ENCODE results near the gene TRPV4.

Gene TRPV4

DNA sequence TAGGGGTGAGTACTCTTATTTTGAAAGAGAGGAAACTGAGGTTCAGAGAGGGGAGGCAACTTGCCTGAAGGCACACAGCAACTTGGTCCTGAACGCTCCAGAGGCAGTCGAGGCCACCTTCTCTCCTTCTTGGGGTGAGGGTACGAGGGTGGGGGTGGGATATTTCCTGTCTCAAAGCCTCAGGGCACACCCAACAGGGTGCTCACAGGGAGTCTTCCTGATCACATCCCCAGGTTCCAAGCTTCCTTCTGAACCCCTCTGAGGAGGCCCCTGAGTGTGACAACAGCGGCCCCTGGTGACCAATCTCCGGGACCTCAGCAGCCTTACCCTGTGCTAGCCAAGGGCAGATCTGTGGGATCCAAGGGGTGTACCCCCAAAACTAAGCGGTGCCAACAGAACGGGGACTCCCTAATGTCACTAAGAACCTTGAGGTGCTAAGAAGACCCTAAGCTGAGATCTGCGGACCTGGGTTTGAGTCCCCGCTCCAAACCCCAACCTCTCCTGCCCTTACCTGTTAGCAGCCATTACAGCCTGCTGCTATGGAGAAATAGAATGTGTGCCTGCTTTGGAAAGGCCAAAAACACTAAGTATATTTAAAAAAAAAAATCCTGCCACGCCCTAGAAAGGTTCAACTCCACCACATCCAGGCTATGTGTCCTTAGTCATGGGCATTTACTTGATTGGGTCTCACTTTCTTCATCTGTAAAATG is 57.9 kb downstream of the TRPV4 start:
- peak; percentile 87 for DNase-seq

DNA sequence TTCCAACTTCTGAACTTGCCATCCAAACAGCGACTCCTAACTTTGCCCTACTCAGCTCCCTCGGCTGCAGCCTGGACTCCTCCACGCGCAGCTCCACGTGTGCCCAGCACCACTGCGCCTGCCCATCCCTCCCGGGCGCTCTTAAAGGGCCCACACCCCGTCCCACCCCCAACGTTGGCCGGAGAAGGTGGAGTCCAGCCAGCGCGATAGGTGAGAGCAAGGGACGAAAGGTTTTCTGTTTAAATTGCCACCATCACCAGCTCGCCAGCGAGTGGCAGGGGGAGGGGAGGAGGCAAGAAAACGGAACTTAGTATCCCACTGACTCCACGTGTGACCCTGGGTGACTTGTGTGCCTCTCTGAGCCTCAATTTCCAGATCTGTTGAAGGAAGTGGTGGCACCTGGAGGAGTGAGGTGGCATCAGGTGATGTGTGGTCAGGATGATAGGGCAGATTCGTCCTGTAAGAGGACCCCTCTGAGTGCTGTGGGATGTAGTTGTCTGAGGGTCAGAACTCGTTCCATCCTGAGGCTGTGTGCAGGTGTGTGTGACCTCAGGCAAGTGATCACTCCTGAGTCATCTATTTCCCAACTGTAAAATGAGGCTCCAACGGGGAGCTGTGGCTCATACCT is 59.7 kb downstream of the TRPV4 start:
- no peak for DNase-seq

DNA sequence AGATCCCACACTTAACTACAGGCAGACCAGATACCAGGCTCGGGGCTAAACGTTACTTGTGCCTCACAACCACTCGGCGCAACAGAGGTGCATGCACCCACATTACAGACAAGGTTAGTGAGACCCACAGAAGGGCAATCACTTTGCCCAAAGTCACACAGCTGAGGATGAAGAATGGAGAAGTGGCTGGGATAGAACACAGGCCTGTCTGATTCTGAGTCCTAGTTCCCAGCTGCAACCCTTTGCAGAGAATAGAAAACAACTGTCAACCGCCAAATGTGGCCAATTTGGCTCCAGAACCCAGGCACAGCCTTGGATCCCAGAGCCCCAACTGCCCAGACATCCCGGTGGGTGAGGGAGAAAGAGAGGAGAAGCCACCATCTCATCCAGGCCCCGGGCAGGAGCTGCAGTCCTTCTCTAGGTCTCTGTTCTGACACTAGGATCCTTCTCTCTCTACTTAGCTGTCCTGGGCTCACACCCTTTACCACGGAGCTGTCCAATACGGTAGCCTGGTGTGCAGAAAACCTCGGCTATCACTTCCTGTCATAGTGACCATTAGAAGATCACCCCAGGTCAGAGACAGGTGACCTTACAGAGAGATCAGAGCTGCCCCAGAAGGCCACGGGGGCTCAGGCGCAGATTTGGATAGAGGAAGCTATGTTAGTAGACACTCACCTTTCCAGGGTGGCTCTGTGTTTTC is 60.4 kb downstream of the TRPV4 start:
- no peak for DNase-seq

DNA sequence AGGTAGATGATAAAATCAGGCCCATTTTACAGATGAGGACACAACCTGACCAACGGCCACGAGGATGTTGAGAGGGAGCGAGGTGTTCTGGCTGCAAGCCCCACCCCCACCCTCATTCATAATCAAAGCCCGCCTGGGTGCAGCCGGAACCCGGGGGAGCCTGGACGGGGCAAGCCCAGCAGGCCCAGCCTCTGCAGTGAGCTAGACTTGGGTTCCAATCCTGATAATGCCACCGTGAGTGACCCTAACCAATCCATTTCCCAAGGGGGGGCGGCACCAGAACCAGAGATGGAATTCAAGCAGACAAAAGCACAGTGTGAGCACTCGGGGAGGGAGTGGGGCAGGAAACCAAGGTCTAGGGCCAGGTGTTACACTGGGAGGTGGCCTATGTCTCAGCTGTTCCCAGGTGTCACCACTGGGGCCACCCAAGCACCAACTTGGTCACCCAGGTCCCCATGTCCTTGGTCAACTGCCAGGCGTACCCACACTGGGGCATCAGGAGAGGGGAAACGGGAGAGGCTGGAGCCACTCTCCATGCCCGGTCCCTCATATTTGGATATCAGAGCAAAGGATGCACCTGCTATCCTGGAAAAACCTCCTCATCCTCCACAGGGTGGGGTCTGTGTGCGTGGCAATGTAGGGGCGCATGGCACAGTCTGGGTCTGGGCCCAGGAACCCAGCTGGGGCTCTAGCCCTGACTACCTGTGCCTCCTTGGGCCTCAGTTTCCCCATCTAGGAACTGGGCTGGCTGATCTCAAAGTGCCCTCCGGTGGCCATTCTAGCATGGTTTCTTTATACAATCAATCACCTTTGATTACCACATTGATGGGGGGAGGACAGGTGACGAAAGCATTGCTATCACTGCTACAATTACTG is 61.2 kb downstream of the TRPV4 start:
- DNase-seq: no peak

DNA sequence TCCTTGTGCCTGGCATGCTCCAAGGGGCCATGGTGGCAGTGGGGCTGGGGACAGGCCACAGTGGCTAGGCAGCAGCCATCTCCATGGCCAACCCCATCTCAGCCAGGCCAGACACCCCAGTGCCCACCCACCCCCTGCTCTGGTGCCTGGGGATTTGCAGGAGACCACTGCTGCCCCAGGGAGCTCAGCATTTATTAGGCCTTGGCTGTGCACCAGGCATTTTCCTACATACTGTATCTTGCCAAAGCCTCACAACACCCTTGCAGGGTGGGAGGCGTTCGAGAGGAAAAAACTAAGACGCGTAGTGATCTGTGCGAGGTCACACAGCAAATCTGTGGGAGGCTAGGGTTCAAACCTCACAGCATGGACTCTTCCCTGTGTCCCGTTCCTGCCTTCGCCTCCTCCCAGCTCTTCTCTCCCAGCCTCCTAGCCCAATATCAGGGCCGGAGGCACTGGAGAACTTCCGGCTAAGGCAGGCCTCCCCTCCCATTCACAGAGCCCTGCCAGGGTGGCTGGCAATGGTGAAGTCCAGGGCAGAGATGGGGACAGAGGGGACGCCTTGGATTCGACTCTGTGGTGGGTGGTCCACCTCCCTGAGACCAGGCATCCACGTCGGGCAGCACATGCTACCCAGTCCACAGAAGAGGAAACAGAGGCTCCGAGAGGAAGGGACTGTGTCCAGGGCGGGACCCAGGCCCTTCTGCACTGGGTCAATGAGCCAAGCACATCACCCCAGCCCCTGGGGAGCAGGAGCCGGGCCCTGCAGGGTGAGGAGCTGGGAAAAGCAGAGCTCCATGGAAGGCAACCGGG is 62.1 kb downstream of the TRPV4 start:
- DNase-seq: no peak

DNA sequence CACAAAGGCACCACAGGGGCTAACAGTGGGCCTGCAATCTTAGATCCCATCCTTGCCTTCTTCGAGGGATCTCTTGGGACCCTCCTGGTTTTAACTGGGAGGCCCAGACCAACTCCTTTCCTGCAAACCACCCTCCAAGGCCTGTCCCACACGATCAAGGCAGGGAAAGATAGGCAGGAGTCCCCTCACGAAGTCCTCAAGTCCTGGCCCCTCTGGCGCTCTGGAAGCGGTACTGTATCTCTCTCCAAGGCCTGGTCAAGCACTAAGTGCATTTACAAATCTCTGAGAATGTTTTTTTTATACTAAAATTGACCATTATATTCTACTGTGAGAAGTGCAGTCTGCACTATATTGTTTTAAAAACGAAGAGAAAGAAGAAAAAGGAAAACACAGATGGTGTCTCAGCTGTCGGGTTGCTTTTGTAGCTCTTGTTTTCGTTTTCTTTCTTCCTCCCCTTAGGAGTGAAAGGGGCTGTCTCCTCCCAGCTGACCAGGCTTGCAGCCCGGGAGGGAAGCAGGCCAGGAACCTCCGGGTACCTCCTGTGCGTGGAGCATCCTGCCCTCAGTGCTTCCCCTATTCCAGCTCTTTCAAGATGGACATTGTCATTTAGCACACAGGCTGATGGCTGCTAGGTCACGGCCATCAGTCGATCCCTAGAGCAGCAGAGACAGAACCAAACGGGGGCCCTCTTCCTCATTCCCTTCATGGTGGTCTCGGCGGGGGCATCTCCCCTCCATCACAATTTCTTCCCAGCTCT is 62.9 kb downstream of the TRPV4 start:
- DNase-seq: no peak

DNA sequence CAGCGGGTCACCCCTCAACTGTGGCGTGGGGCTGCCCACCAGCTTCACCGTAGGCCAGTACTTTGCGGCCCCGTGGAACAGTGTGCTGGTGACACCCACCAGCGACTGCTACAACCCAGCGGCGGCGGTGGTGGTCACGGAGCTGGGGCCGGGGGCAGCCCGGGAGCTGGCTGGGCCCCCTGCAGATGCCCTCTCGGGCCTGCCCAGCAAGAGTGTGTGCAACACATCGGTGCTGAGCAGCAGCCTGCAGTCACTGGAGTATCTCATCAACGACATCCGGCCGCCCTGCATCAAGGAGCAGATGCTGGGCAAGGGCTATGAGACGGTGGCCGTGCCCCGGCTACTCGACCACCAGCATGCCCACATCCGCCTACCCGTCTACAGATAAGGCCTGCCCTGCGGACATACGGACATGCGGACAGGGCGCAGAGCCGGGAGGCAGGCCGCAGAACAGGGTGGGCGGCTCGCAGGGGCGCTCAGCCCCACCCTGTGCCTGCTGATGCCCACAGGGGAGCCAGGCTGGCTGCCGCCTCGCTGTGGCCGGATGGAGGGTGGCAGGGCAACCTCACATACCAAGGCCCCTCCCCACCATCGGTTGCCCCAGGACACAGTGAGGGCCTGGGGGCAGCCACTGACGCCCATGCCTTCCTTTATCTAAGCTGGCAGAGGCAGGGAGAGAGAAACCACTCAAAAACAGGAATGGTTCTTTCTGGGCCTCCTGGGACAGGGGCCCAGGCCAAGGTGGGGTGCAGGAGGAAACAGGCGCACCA is 64.1 kb downstream of the TRPV4 start:
- no peak for DNase-seq

DNA sequence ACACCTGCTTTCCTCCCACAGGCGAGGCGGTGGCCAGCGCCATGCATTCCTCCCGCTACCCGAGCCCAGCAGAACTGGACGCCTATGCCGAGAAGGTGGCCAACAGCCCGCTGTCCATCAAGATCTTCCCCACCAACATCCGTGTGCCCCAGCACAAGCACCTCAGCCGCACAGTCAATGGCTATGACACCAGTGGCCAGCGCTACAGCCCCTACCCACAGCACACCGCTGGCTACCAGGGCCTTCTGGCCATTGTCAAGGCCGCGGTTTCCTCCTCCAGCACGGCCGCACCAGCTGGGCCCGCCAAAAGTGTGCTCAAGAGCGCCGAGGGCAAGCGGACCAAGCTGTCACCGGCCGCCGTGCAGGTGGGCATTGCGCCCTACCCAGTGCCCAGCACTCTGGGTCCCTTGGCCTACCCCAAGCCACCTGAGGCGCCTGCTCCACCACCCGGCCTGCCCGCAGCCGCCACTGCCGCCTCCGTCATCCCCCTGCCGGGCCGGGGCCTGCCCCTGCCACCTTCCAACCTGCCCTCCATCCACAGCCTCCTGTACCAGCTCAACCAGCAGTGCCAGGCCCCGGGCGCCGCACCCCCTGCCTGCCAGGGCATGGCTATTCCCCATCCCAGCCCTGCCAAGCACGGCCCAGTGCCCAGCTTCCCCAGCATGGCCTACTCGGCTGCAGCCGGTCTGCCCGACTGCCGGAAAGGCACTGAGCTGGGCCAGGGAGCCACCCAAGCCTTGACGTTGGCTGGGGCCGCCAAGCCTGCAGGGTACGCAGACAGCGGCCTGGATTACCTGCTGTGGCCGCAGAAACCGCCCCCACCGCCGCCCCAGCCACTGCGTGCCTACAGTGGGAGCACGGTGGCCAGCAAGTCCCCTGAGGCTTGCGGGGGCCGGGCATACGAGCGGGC is 65.0 kb downstream of the TRPV4 start:
- DNase-seq: no peak

DNA sequence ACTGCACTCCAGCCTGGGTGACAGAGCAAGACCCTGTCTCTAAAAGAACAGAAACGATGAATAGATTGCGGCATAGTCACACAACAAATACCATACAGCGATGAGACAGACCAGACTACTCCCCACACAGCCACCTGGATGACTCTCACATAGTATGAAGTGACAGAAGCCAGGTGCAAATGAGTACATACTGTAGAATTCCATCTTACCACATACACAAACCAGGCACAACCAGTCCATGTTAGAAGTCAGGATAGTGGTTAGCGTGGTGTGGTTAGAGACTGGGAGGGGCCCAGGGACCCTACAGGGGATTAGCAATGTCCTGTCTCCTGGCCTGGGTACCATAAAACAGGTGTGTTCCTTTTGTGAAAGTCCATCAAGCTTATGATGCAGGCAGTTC is 65.7 kb downstream of the TRPV4 start:
- DNase-seq: no peak

DNA sequence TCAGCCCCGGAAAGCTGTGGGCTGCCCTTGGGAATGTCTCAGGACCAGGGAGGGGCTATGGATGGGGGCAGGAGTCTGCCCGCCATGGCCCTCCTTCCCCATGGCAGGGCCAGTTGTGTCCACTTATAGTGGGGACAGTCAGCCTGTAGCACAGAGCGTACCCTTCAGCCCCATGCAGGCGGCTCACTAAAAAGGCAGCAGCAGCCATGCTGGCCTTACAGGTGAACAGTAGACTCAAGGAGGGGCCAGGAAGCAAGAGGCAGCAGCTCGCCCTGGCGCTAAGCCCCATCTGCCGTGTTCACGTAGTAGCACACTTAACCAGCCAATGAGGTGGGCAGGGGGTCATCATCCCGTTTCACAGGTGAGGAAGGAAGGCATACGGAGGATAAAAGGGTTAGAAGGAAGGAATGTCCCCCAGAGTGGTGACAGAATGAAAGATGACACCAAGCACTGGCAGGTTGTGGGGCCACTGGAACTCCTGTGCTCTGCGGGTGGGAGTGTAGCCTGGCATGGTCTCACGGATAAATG is 66.9 kb downstream of the TRPV4 start:
- DNase-seq: no peak

DNA sequence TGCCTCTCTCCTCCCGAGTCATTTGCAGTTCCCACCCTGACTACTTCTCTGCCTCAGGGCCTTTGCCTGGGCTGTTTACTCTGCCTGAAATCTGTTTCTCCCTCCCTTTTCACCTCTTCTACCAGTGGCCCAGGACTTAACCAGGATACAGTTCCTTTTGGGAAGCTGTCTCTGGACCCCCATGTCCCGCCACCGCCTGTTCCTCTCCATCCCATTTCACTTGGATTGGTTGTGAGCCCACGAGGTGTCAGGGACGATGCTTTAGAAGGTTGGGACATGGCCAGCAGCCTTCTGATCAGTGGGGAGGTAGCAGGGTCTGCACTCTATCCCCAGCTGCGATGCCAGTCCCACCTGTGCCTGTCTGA is 67.8 kb downstream of the TRPV4 start:
- no peak for DNase-seq

DNA sequence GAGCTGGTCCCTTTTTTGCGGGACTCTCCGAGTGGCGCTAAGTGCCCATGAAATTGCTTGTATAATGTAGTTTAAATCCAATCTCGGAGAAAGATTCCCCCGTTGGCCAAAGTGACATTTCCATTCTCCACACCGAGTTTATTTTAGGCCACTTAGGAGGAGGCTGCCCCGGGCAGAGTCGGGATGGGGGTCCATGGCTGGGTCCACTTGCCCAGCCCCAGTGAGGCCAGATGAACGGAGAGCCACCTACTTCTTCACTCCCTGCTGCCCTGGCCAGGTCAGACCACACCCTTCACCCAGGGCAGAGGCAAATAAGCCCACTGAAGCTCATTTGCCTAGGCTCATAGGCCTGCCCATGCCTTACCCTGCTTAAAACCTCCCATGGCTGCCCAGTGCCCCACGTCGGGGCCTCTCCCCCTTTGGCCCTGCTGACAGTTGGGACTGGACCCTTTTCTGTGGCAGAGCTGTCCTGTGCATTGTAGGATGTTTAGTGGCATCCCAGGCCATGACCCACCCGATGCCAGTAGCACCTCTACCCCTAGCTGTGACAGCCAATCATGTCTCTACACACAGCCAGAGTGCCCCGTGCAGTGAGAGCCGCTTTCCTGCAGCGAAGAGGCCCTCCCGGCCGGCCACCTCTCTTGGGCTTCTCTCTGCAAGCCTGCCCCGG is 68.3 kb downstream of the TRPV4 start:
- DNase-seq: no peak

DNA sequence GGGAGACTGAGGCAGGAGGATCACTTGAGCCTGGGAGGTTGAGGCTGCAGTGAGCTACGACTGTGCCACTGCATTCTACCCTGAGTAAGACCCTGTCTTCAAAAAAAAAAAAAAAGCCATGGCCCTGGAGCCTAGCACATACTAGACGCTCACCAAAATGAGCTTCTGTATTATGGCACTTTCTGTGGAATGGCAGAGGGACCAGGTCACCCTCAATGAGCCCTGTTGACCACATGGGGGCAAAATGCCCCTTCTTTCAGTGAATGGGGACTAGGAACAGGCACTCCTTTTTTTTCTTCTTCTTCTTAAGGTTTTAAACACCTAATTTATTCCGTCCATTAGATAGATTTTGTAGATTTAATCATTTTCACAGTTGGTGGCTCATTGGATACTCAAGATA is 69.1 kb downstream of the TRPV4 start:
- no peak for DNase-seq

DNA sequence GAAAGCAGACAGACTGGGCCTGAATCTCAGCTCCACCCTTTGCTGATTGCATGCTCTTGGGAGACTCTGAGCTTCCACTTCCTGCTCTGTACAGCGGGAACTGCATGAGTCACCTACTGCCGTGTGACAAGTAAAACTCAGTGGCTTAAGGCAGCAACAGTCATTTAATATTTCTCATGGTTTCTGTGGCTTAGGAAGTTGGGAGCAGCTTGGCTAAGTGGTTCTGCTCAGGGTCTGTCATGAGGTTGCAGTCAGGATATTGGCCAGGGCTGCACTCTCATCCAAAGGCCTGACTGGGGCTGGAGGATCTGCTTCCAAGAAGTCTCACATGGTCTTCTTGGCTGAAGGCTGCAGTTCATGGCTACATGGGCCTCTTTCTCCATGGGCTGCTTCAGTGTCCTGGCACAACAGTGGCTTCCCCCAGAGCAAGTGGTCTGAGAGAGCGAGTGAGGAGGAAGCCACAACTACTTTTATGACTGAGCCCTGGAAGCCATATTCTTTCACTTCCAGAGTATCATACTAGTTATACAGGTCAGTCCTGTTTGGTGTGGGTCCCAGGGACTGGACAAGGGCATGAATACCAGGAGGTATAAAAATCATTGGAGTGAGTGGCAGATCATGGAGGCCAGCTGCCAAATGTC is 69.9 kb downstream of the TRPV4 start:
- no peak for DNase-seq

DNA sequence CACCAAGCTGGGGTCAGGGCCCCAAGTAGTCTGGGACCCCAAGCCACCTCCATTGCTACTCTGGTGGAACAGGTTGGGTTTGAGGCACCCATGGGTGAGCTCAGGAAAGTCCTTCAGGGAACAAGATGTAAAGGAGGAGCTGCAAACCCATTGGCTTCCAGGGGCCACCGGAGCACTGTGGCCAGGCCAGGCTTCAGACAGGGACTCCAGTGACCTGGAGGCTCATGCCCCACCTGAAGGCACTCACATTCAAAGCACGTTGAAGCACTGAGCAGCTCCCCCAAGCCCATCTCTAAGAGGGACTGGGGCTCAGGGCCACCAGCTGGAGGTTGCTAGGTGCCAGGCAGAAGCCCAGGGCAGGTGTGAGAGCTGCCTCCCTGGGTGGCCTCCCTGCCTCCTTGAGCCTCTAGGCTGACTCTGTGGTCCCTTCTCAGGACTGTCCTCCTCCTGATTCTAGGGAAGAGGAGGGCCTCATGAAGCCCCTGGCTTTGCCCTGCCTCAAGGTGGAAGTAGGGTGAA is 70.5 kb downstream of the TRPV4 start:
- DNase-seq: no peak

DNA sequence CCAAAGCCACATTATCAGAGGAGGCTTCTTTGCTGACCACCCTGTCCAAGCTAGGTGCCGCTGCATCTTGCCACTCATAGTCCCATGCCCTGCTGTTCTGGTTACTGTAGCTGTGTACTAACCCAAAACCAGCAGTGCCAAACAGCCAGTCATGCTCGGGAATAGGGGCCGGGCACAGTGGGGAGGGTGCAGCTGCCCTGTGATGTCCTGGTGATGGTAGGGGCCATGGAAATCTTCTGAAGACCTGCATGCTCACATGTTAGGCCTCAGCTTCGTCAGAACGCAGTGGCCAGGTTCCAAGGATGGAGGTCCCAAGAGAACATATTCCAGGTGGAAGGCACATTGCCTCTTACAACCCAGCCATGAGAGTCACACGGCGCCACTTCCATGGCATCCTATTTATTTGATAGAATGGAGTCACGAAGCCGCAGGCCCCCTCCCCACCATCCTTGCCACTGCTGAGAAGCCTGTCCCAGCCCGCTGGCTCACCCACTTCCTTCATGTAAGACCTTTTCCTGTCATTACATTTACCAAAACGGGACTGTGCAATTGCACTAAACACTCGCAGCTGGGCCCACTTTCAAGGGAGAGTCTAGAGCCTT is 71.0 kb downstream of the TRPV4 start:
- no peak for DNase-seq
